Thyroid gland (tissue), 4 donors: ENCODE results near the gene KRTAP12-3. TPM values are rescaled to one million over a fixed set of nuclear protein-coding genes. Genes with fewer than 3 reads are reported as not detected.

Experiments used
- DNase-seq, 2 donors: peaks; one replicate each; pipeline ENCODE4 v3.0.0-alpha.2; 2019
- H3K27ac ChIP-seq, 3 donors: fragments of 200-600 bp; sonication (generic); 1 replicate in 2 of 3; 2 replicates in 1 of 3; pipeline ENCODE4 v1.5.1; 2016 to 2019; ENCODE audit warnings: mild to moderate bottlenecking in 1 of 3, moderate library complexity in 1 of 3
- H3K27me3 ChIP-seq: fragments of 200-600 bp; sonication (generic); one replicate; pipeline ENCODE4 v1.5.1; 2019
- H3K36me3 ChIP-seq, 2 donors: fragments of 200-600 bp; sonication (generic); one replicate each; pipeline ENCODE4 v1.5.1; 2016 to 2019
- H3K4me1 ChIP-seq, 2 donors: fragments of 200-600 bp; sonication (generic); one replicate each; pipeline ENCODE4 v1.5.1; 2017 to 2019
- H3K4me3 ChIP-seq, 3 donors: fragments of 200-600 bp; sonication (generic); replicated peaks in 1 of 3; 1 replicate in 2 of 3; 2 replicates in 1 of 3; pipeline ENCODE4 v1.5.1; 2016; ENCODE audit warnings: mild to moderate bottlenecking in 1 of 3
- H3K9me3 ChIP-seq: fragments of 200-600 bp; sonication (generic); one replicate; pipeline ENCODE4 v1.5.1; 2017
- POLR2A ChIP-seq, 2 donors: fragments of 450-650 bp; IDR thresholded peaks; one replicate each; pipeline ENCODE4 v1.6.1; 2017; ENCODE audit warnings: antibody characterized with exemption in 2 of 2, mild to moderate bottlenecking in 2 of 2, moderate library complexity in 1 of 2
- WGBS, 2 donors: methylation state at CpG; one replicate each; pipeline ENCODE4 v1.1.5; 2017; 5-methylcytosine and 5-hydroxymethylcytosine counted together
- intact Hi-C: fragments of 100-400 bp; cut with DNase I; formaldehyde crosslinking; loops from one replicate; pipeline ENCODE4 v1.15.1; 2023
- total RNA-seq, 4 donors: library from RNA; depleted of rRNA; stranded (reverse); fragments of >200 nt; gene quantifications; one replicate each; pipeline ENCODE4 v1.2.3, GENCODE V29; 2016
- TF ChIP-seq, protein P1 (sequence below), 6 experiments: fragments of 200-600 bp in 3 of 6; fragments of 450-650 bp in 3 of 6; sonication (generic) in 3 of 6; IDR thresholded peaks; one replicate each; pipeline ENCODE4 v1.5.1; 2016 to 2019; ENCODE audit warnings: antibody characterized with exemption in 6 of 6, mild to moderate bottlenecking in 2 of 6, inconsistent platforms in 1 of 6, moderate library complexity in 1 of 6

The KRTAP12-3 gene
- total RNA-seq, 4 donors from 2014 or later = not detected

DNA sequence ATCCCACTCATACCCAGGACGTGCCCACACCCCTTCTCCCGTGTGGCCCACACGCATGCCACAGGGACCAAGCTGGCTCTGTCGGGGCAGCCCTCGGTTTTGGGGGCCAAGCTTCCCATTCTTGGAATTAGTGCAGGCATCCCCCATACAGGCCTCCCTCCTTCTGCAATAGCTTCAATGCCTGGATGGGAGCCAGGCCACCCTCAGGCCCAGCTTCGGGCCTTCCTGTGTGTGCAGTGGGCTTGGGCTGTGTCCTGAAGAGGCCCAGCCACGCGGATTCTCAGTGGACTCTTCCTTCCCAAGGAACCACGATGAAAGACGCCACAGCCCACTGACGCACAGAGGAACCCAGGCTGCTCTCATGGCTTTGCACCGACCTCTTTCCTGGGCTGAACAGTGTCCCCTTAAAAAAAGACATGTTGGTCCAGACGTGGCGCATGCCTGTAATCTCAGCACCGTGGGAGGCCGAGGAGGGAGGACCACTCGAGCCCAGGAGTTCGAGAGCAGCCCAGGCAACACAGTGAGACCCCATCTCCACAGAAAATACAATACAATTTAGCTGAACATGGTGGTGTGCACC is 8.1 kb upstream of the KRTAP12-3 start:
- intact Hi-C loops = no loop called here
- no peaks in the 10 kb centered on the region for H3K27me3 ChIP-seq
- WGBS, 2 donors = 80 to 96% methylated on average over 11 to 18 of the region's 18 CpGs
- no peaks in the 10 kb centered on the region for H3K9me3 ChIP-seq
- no peaks in the 10 kb centered on the region for H3K36me3 ChIP-seq
- H3K27ac ChIP-seq = no peak overlapping the region
- no peaks in the 10 kb centered on the region for H3K4me1 ChIP-seq
- TF ChIP-seq, protein P1, sequence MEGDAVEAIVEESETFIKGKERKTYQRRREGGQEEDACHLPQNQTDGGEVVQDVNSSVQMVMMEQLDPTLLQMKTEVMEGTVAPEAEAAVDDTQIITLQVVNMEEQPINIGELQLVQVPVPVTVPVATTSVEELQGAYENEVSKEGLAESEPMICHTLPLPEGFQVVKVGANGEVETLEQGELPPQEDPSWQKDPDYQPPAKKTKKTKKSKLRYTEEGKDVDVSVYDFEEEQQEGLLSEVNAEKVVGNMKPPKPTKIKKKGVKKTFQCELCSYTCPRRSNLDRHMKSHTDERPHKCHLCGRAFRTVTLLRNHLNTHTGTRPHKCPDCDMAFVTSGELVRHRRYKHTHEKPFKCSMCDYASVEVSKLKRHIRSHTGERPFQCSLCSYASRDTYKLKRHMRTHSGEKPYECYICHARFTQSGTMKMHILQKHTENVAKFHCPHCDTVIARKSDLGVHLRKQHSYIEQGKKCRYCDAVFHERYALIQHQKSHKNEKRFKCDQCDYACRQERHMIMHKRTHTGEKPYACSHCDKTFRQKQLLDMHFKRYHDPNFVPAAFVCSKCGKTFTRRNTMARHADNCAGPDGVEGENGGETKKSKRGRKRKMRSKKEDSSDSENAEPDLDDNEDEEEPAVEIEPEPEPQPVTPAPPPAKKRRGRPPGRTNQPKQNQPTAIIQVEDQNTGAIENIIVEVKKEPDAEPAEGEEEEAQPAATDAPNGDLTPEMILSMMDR (IDR thresholded peaks at IDR 0.05) = no peak
- no peak for TF ChIP-seq POLR2A (IDR thresholded peaks at IDR 0.05)
- no peak for DNase-seq
- no peak overlapping the region for H3K4me3 ChIP-seq

DNA sequence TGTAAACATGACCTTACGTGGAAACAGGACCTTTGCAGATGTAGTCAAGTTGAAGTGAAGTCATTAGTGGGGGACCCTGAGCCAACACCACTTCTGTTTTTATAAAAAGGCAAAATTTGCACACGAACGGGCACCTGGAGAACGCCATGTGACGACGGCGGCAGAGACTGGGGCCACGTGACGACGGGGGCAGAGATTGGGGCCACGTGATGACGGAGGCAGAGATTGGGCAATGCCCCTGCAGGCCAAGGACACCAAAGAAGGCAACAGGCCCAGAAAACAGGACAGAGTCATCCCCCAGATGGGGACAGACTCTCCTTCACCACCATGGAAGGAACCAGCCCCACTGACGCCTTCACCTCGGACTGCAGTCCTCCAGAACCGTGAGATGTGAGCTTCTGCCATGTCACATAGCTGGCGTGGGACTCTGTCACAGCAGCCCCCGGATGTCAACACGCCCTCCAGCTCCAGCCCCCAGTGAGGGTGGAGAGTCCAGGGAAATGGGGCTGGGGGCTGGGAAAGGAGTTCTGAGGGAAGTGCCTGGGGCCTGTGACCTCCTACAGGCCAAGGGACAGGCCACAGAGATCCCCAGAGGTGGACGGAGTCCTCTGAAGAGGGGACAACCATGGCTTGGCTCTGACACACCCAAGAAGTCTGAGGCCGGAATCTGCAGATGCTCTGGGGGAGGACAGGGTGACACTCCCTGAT is 7.3 kb upstream of the KRTAP12-3 start:
- Histone ChIP-seq H3K27ac (no peak overlapping the region), H3K4me3 (no peak overlapping the region), H3K27me3 (no peaks in the 10 kb centered on the region), H3K36me3 (no peaks in the 10 kb centered on the region), H3K9me3 (no peaks in the 10 kb centered on the region), H3K4me1 (no peaks in the 10 kb centered on the region)
- 90 to 93% methylated on average over 17 to 20 of the region's 20 CpGs for whole genome bisulfite sequencing, 2 donors
- DNase-seq = no peak
- TF ChIP-seq, protein P1 (IDR thresholded peaks at IDR 0.05) = no peak
- no peak for TF ChIP-seq POLR2A (IDR thresholded peaks at IDR 0.05)
- intact Hi-C loops = no loop called here

- DNase-seq = no peak
- Histone ChIP-seq H3K36me3 (no peaks in the 10 kb centered on the region), H3K27me3 (no peaks in the 10 kb centered on the region), H3K27ac (no peak overlapping the region), H3K4me1 (no peaks in the 10 kb centered on the region), H3K4me3 (no peak overlapping the region), H3K9me3 (no peaks in the 10 kb centered on the region)
- TF ChIP-seq, protein P1 (IDR thresholded peaks at IDR 0.05) = no peak
- no peak for TF ChIP-seq POLR2A (IDR thresholded peaks at IDR 0.05)
- WGBS, 2 donors = 96 to 98% methylated on average over 7 to 12 of the region's 12 CpGs
- intact Hi-C loops = no loop called here
Measured at GRCh38 chr21:44650973-44651675, 6.6 kb upstream of the KRTAP12-3 start.

DNA sequence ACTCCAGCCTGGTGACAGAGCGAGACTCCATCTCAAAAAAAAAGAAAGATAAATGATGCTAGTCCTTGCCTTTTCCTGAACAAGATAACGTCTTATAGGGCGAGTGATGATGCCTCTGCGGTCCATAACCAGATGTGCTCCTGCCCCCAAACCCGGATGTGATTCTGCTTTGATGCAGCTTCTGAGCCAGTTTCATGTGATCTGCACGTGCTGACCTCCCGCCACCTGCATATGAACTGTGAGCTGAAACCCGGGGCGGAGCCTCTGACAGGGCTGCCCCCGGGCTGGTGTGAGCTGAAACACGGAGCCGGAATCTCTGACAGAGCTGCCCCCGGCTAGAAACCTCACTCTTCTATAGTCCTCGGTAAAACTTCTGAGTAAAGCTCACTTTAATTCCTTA is 4.6 kb upstream of the KRTAP12-3 start:
- no peaks in the 10 kb centered on the region for H3K9me3 ChIP-seq
- no peaks in the 10 kb centered on the region for H3K4me1 ChIP-seq
- WGBS, 2 donors = 78 to 80% methylated on average over 14 of the region's 14 CpGs
- TF ChIP-seq, protein P1 (IDR thresholded peaks at IDR 0.05) = no peak
- TF ChIP-seq POLR2A (IDR thresholded peaks at IDR 0.05) = no peak
- H3K27me3 ChIP-seq = no peaks in the 10 kb centered on the region
- intact Hi-C loops = no loop called here
- H3K4me3 ChIP-seq = no peak overlapping the region
- H3K27ac ChIP-seq = no peak overlapping the region
- H3K36me3 ChIP-seq = no peaks in the 10 kb centered on the region
- no peak for DNase-seq
